A549 (cell line): ENCODE results near the gene PASK. TPM values are rescaled to one million over a fixed set of nuclear protein-coding genes. Genes with fewer than 3 reads are reported as not detected.
A peak's percentile ranks its signal among the peaks of the same experiment; 100 is the strongest.

Source experiments
- ATAC-seq, 2 experiments: fragments of 200-7000 bp in 1 of 2; fragments of >200 bp in 1 of 2; cut with Nextera tagmentation in 1 of 2; cut with Tn5 transposase in 1 of 2; 3 replicates each; pipeline versions ENCODE4 v1.8.0 to v1.9.1; 2018 to 2020; ENCODE audit warnings: mild to moderate bottlenecking in 1 of 2, moderate library complexity in 1 of 2
- CTCF ChIA-PET: fragments of 300-600 bp; sonication (Branson Sonifier 250); formaldehyde crosslinking; extraction: SDS; loops from one replicate; lab custom pipeline; 2021; ENCODE audit warnings: antibody characterized with exemption, inconsistent platforms; lab: Yijun Ruan, JAX
- POLR2A ChIA-PET: fragments of 350-600 bp; formaldehyde crosslinking; extraction: SDS; loops from one replicate; lab custom pipeline; 2021; ENCODE audit warnings: antibody characterized with exemption, inconsistent platforms; lab: Yijun Ruan, JAX
- DNase-seq, 2 experiments: peaks; one replicate each; pipeline versions ENCODE4 v3.0.0 to v3.0.0-alpha.2; 2011 to 2016; ENCODE audit warnings: low read depth in 1 of 2, low spot score in 1 of 2
- FAIRE-seq: peaks from 2 replicates; lab custom pipeline; 2011; peaks lifted over from hg19 to GRCh38; lab: Jason Lieb, UNC
- H3K27ac ChIP-seq, 2 experiments: fragments of >200 bp; sonication (Bioruptor Twin); formaldehyde crosslinking; 3 replicates each; pipeline ENCODE4 v1.5.1; 2016 to 2017
- H3K4me1 ChIP-seq: fragments of >200 bp; sonication (Bioruptor Twin); formaldehyde crosslinking; 3 replicates; pipeline ENCODE4 v1.6.1; 2016
- H3K4me2 ChIP-seq: fragments of >200 bp; sonication (Bioruptor Twin); formaldehyde crosslinking; 3 replicates; pipeline ENCODE4 v1.6.1; 2016
- H3K4me3 ChIP-seq: fragments of >200 bp; sonication (Bioruptor Twin); formaldehyde crosslinking; 3 replicates; pipeline ENCODE4 v1.5.1; 2016
- H3K9me3 ChIP-seq: fragments of >200 bp; sonication (Bioruptor Twin); formaldehyde crosslinking; 3 replicates; pipeline ENCODE4 v1.6.1; 2016
- CBX8 ChIP-seq: fragments of 200-600 bp; sonication (generic); IDR thresholded peaks from 2 replicates; pipeline ENCODE4 v1.6.1; 2016
- CTCF ChIP-seq: fragments of >200 bp; sonication (Bioruptor Twin); formaldehyde crosslinking; IDR thresholded peaks from 3 replicates; pipeline ENCODE4 v1.5.1; 2016
- FOSL2 ChIP-seq, 2 experiments: fragments of 450-650 bp in 1 of 2; fragments of >200 bp in 1 of 2; sonication (Bioruptor Twin) in 1 of 2; formaldehyde crosslinking; IDR thresholded peaks; 2 replicates each; pipeline versions ENCODE4 v1.5.0 to v1.6.1; 2016 to 2020; ENCODE audit warnings: mild to moderate bottlenecking in 1 of 2, moderate library complexity in 1 of 2
- HDAC2 ChIP-seq: fragments of 200-600 bp; sonication (generic); IDR thresholded peaks from 2 replicates; pipeline ENCODE4 v1.6.1; 2016
- HOXA7 ChIP-seq: fragments of 250-450 bp; sonication (Bioruptor Pico); IDR thresholded peaks from 2 replicates; pipeline ENCODE4 v1.5.0; 2020; ENCODE audit warnings: mild to moderate bottlenecking, moderate library complexity
- HOXB13 ChIP-seq: fragments of 250-450 bp; sonication (Bioruptor Pico); IDR thresholded peaks from 2 replicates; pipeline ENCODE4 v1.5.0; 2020; ENCODE audit warnings: low read depth, mild to moderate bottlenecking, moderate library complexity
- KDM1A ChIP-seq: fragments of 200-600 bp; sonication (generic); IDR thresholded peaks from 2 replicates; pipeline ENCODE4 v1.6.1; 2016; ENCODE audit warnings: low read depth, mild to moderate bottlenecking
- KDM5A ChIP-seq: fragments of 200-600 bp; sonication (generic); IDR thresholded peaks from 2 replicates; pipeline ENCODE4 v1.6.1; 2016; ENCODE audit warnings: antibody characterized with exemption, mild to moderate bottlenecking
- MAZ ChIP-seq: fragments of 150-350 bp; IDR thresholded peaks from 2 replicates; pipeline ENCODE4 v1.6.1; 2014; ENCODE audit warnings: antibody characterized with exemption, low read depth, low read length, borderline replicate concordance
- NFE2L2 ChIP-seq: fragments of 150-350 bp; conservative IDR thresholded peaks from 2 replicates; pipeline ENCODE4 v1.6.1; 2014; ENCODE audit warnings: low read length
- NR3C1 ChIP-seq: fragments of >200 bp; sonication (Bioruptor Twin); formaldehyde crosslinking; IDR thresholded peaks from 3 replicates; pipeline ENCODE4 v1.6.1; 2017
- PHF8 ChIP-seq: fragments of 200-600 bp; sonication (generic); IDR thresholded peaks from 2 replicates; pipeline ENCODE4 v1.6.1; 2016; ENCODE audit warnings: low read depth, mild to moderate bottlenecking, antibody characterized with exemption, moderate library complexity, borderline replicate concordance
- POLR2A ChIP-seq: IDR thresholded peaks from 2 replicates; pipeline ENCODE4 v1.6.1; 2012; ENCODE audit warnings: mild to moderate bottlenecking, low read length
- RARB ChIP-seq: fragments of 250-450 bp; sonication (Bioruptor Pico); IDR thresholded peaks from 2 replicates; pipeline ENCODE4 v1.8.0; 2021; ENCODE audit warnings: mild to moderate bottlenecking, moderate library complexity
- SREBF2 ChIP-seq: fragments of 450-650 bp; IDR thresholded peaks from 2 replicates; pipeline ENCODE4 v1.6.1; 2014; ENCODE audit warnings: mild to moderate bottlenecking, moderate library complexity
- ZSCAN20 ChIP-seq: fragments of 250-450 bp; sonication (Bioruptor Pico); IDR thresholded peaks from 2 replicates; pipeline ENCODE4 v1.8.0; 2022; ENCODE audit warnings: mild to moderate bottlenecking, moderate library complexity
- WGBS: methylation state at CpG from one replicate; pipeline ENCODE4 v1.1.6; 2017; ENCODE audit errors: missing lambda C conversion rate; 5-methylcytosine and 5-hydroxymethylcytosine counted together
- polyA plus RNA-seq, 4 experiments: library from polyadenylated mRNA; depleted of rRNA in 3 of 4; stranded (reverse); fragments of >200 nt; fragmentation: RNase III in 1 of 4; extraction: RNeasy Plus Mini Kit Qiagen cat#74134 plus additional on column Dnase treatment in 1 of 4; gene quantifications; 2 replicates in 3 of 4; 3 replicates in 1 of 4; pipeline ENCODE4 v1.2.3, GENCODE V29; 2011 to 2017
- TF ChIP-seq, protein P1 (sequence below): fragments of 200-600 bp; sonication (generic); IDR thresholded peaks from 2 replicates; pipeline ENCODE4 v1.6.1; 2016; ENCODE audit warnings: antibody characterized with exemption, mild to moderate bottlenecking, moderate library complexity

PASK gene
- polyA plus RNA-seq, 2 of the 4 experiments (the other 2 are of a cell fraction): 7.4 to 12.4 TPM

GRCh38 chr2:241110607-241111439, 38.4 kb downstream of the PASK start:
- no peaks in the 10 kb centered on the region for H3K9me3 ChIP-seq
- no peaks in the 10 kb centered on the region for H3K4me1 ChIP-seq
- CTCF ChIA-PET: interaction anchor here (0.5 kb wide), 1 partner anchor 411 kb away, joined by 3 read pairs; no protein-coding TSS in a partner anchor
- POLR2A ChIA-PET: no interaction called here
- DNase-seq: no peak
- ATAC-seq: peak in 1 of 2 experiments; percentile 35; a peak in 2 of 6 replicates
- no peak for FAIRE-seq
- no peak overlapping the region for H3K27ac ChIP-seq
- H3K4me3 ChIP-seq: no peak overlapping the region
- no peak for TF ChIP-seq POLR2A
- TF ChIP-seq KDM1A: no peak
- WGBS: 93% methylated on average over 18 of the region's 19 CpGs
- no peak overlapping the region for H3K4me2 ChIP-seq

- no peaks in the 10 kb centered on the region for H3K4me1 ChIP-seq
- H3K4me2 ChIP-seq: no peak overlapping the region
- H3K9me3 ChIP-seq: no peaks in the 10 kb centered on the region
- H3K4me3 ChIP-seq: no peak overlapping the region
- POLR2A ChIA-PET: no interaction called here
- TF ChIP-seq HDAC2: no peak
- no peak for TF ChIP-seq NR3C1
- TF ChIP-seq HOXA7 (CRISPR knock-in tag): no peak
- no peak for TF ChIP-seq RARB (CRISPR knock-in tag)
- TF ChIP-seq CTCF: no peak
- no peak for TF ChIP-seq KDM5A
- TF ChIP-seq, all 56 proteins: peak for 0
- 89% methylated on average over 9 of the region's 9 CpGs for WGBS
- DNase-seq (no peak), FAIRE-seq (no peak), ATAC-seq (peak in 1 of 2 experiments; percentile 40; a peak in 2 of 6 replicates)
- no peak overlapping the region for H3K27ac ChIP-seq
- CTCF ChIA-PET: no interaction called here
Observed at GRCh38 chr2:241110089-241110606, 39.1 kb downstream of the PASK start.

DNA sequence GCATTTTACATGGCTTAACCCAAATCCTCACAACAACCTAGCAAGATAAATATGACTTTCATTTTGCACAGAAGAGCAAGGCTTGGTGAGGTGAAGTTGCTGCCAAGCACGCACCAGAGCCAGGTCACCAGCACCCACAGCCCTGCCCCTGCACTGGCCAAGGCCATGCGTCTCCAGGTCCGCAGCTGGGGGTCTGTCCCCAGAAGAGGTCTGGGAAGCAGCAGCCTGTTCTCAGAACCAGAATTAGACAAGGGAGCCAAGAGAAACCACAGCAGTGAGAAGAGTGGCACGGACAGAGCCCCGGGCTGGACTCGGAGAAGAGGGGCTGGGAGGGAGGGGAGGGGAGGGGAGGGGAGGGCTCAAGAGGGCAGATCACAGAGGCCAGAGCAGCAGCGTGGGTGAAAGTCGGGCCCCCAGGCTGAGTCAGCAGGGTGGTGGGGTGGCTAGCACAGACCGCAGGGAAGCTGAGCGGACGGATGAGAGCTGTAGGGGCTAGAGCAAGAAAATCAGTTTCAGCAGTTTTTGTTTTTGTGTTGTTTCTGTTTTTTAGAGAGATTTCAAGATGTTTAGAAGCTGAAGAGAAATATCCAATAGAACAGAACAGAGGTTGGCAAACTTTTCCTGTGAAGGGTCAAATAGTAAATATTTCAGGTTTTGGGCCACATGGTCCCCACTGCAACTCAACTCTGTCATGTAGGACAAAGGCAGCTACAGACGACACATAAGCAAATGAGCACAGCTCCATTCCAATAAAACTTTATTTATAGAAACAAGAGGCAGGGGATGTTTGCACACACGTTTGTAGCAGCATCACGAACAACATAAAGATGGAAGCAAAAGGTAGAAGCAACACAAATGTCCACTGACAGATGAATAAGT, 39.8 kb downstream of the PASK start:
- no peak for ATAC-seq
- H3K4me2 ChIP-seq: no peak overlapping the region

More for the DNA sequence above, 39.8 kb downstream of the PASK start:
- no peak for FAIRE-seq
- POLR2A ChIA-PET: no interaction called here
- Histone ChIP-seq H3K27ac (no peak overlapping the region), H3K9me3 (no peaks in the 10 kb centered on the region), H3K4me1 (no peaks in the 10 kb centered on the region)
- DNase-seq: no peak
- TF ChIP-seq KDM5A (no peak), RARB (CRISPR knock-in tag) (no peak), KDM1A (no peak), ZSCAN20 (no peak), FOSL2 (IDR thresholded peaks at IDR 0.05) (no peak), FOSL2 (CRISPR knock-in tag; IDR thresholded peaks at IDR 0.05) (no peak), HDAC2 (no peak), PHF8 (no peak), SREBF2 (no peak), HOXB13 (CRISPR knock-in tag) (no peak), CBX8 (no peak), MAZ (no peak), NFE2L2 (no peak)
- TF ChIP-seq, protein P1, sequence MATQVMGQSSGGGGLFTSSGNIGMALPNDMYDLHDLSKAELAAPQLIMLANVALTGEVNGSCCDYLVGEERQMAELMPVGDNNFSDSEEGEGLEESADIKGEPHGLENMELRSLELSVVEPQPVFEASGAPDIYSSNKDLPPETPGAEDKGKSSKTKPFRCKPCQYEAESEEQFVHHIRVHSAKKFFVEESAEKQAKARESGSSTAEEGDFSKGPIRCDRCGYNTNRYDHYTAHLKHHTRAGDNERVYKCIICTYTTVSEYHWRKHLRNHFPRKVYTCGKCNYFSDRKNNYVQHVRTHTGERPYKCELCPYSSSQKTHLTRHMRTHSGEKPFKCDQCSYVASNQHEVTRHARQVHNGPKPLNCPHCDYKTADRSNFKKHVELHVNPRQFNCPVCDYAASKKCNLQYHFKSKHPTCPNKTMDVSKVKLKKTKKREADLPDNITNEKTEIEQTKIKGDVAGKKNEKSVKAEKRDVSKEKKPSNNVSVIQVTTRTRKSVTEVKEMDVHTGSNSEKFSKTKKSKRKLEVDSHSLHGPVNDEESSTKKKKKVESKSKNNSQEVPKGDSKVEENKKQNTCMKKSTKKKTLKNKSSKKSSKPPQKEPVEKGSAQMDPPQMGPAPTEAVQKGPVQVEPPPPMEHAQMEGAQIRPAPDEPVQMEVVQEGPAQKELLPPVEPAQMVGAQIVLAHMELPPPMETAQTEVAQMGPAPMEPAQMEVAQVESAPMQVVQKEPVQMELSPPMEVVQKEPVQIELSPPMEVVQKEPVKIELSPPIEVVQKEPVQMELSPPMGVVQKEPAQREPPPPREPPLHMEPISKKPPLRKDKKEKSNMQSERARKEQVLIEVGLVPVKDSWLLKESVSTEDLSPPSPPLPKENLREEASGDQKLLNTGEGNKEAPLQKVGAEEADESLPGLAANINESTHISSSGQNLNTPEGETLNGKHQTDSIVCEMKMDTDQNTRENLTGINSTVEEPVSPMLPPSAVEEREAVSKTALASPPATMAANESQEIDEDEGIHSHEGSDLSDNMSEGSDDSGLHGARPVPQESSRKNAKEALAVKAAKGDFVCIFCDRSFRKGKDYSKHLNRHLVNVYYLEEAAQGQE: no peak
- TF ChIP-seq, all 56 proteins: peak for 0
- H3K4me3 ChIP-seq: no peak overlapping the region
- CTCF ChIA-PET: no interaction called here
- 85% methylated on average over 11 of the region's 14 CpGs for WGBS
